Measurements from ENCODE around the gene PCBD1.

DNA sequence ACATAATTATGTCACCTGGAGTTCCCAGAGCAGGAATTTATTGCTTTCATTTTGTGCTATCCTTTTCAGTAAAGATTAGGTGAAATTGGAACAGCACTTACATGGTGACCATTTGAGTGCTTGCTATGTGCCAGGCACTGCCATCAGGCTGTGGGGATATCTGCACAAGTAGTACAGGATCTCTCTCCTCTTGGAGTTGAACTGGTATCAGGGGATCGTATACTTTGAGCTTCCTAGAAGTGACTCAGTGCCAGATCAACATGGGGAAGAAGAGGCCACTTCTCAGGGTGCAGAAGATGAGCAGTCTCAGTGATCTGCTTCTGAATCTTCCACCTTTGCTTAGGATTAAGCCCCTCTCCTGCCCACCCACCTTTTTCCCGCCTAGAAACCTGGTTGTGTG is 43.1 kb downstream of the PCBD1 start:
- TF ChIP-seq ZNF274 (IDR thresholded peaks at IDR 0.05; ENCODE audit: low read depth, low read length) (no peak), SUZ12 (IDR thresholded peaks at IDR 0.05; ENCODE audit: extremely low read depth, insufficient read depth, insufficient read length) (no peak), YY1 (IDR thresholded peaks at IDR 0.05; ENCODE audit: insufficient read depth, insufficient read length) (no peak)

Data from NT2/D1 (cell line).